Neural progenitor cell (in vitro differentiated cells): ENCODE measurements around the gene NUMB. TPM values are rescaled to one million over a fixed set of nuclear protein-coding genes. Genes with fewer than 3 reads are reported as not detected.

Experiments
- DNase-seq: peaks from one replicate; pipeline ENCODE4 v3.0.0-alpha.2; 2016; ENCODE audit warnings: low spot score
- H2AFZ ChIP-seq: fragments of 200-600 bp; sonication (generic); replicated peaks from 2 replicates; pipeline ENCODE4 v1.6.1; 2016; ENCODE audit warnings: antibody characterized with exemption
- H3F3A ChIP-seq: fragments of 200-600 bp; sonication (generic); 2 replicates; pipeline ENCODE4 v1.6.1; 2016; ENCODE audit warnings: antibody characterized with exemption, low read depth
- H3K27ac ChIP-seq: fragments of 200-600 bp; sonication (generic); 2 replicates; pipeline ENCODE4 v1.5.1; 2016; ENCODE audit warnings: mild to moderate bottlenecking
- H3K27me3 ChIP-seq: fragments of 200-600 bp; sonication (generic); 2 replicates; pipeline ENCODE4 v1.6.1; 2016; ENCODE audit warnings: mild to moderate bottlenecking, moderate library complexity
- H3K36me3 ChIP-seq: fragments of 200-600 bp; sonication (generic); 2 replicates; pipeline ENCODE4 v1.5.1; 2016
- H3K4me1 ChIP-seq: fragments of 200-600 bp; sonication (generic); 2 replicates; pipeline ENCODE4 v1.6.1; 2016; ENCODE audit warnings: mixed run types
- H3K4me2 ChIP-seq: fragments of 200-600 bp; sonication (generic); 2 replicates; pipeline ENCODE4 v1.6.1; 2016
- H3K4me3 ChIP-seq: fragments of 200-600 bp; sonication (generic); 2 replicates; pipeline ENCODE4 v1.5.1; 2016
- H3K79me2 ChIP-seq: fragments of 200-600 bp; sonication (generic); 2 replicates; pipeline ENCODE4 v1.6.1; 2016; ENCODE audit warnings: low read depth
- H3K9ac ChIP-seq: fragments of 200-600 bp; sonication (generic); 2 replicates; pipeline ENCODE4 v1.6.1; 2016
- H3K9me3 ChIP-seq: fragments of 200-600 bp; sonication (generic); 2 replicates; pipeline ENCODE4 v1.5.1; 2016; ENCODE audit warnings: low read depth
- H4K20me1 ChIP-seq: fragments of 200-600 bp; sonication (generic); 2 replicates; pipeline ENCODE4 v1.6.1; 2016; ENCODE audit warnings: low read depth
- H3K27ac Mint-ChIP-seq: 3 replicates; pipeline ENCODE4 v1.8.0; 2021; ENCODE audit warnings: mixed read lengths
- H3K27me3 Mint-ChIP-seq: 2 replicates; pipeline ENCODE4 v1.8.0; 2022; ENCODE audit warnings: low read depth, mild to moderate bottlenecking, inconsistent platforms, moderate library complexity, mixed read lengths; ENCODE audit not compliant: insufficient read depth
- H3K36me3 Mint-ChIP-seq: 3 replicates; pipeline ENCODE4 v1.8.0; 2021; ENCODE audit warnings: mixed read lengths
- H3K4me1 Mint-ChIP-seq: 3 replicates; pipeline ENCODE4 v1.8.0; 2021; ENCODE audit warnings: mixed read lengths
- H3K4me3 Mint-ChIP-seq: 3 replicates; pipeline ENCODE4 v1.8.0; 2021; ENCODE audit warnings: mild to moderate bottlenecking, moderate library complexity, mixed read lengths
- H3K9me3 Mint-ChIP-seq: 3 replicates; pipeline ENCODE4 v1.8.0; 2020; ENCODE audit warnings: mixed read lengths
- CTCF ChIP-seq: fragments of 200-600 bp; sonication (generic); IDR thresholded peaks from 2 replicates; pipeline ENCODE4 v1.5.1; 2017; ENCODE audit warnings: antibody characterized with exemption, mild to moderate bottlenecking
- EZH2 ChIP-seq: fragments of 200-600 bp; sonication (generic); IDR thresholded peaks from 2 replicates; pipeline ENCODE4 v1.6.1; 2017; ENCODE audit warnings: antibody characterized with exemption, mild to moderate bottlenecking, moderate library complexity
- EZH2phosphoT487 ChIP-seq: fragments of 200-600 bp; sonication (generic); IDR thresholded peaks from 2 replicates; pipeline ENCODE4 v1.6.1; 2017; ENCODE audit warnings: antibody characterized with exemption
- total RNA-seq: library from RNA; depleted of rRNA; stranded (reverse); fragments of >200 nt; gene quantifications from 2 replicates; pipeline ENCODE4 v1.2.3, GENCODE V29; 2015; ENCODE audit warnings: low replicate concordance

NUMB gene
- total RNA-seq, 1 donor from 2014 or later, result 37.2 TPM

GRCh38 chr14:73234586-73235394 lies 223.6 kb downstream of the NUMB start:
- peak; percentile 30 for DNase-seq
- Mint-ChIP-seq H3K27ac (peak overlapping the region; percentile 46), H3K9me3 (peaks cover 2% of the 10 kb centered on the region), H3K4me1 (peaks cover 56% of the 10 kb centered on the region), H3K36me3 (no peaks in the 10 kb centered on the region), H3K27me3 (peaks cover 35% of the 10 kb centered on the region), H3K4me3 (peak overlapping the region; percentile 71)
- Histone ChIP-seq H2AFZ (no peak overlapping the region), H3K4me2 (peak overlapping the region; percentile 81), H3K27me3 (peaks cover 41% of the 10 kb centered on the region), H4K20me1 (peaks cover 9% of the 10 kb centered on the region), H3K79me2 (peaks cover 13% of the 10 kb centered on the region), H3K9ac (no peak overlapping the region), H3K4me3 (peak overlapping the region; percentile 71), H3K36me3 (no peaks in the 10 kb centered on the region), H3K4me1 (peaks cover 71% of the 10 kb centered on the region), H3F3A (peaks cover 40% of the 10 kb centered on the region), H3K27ac (peak overlapping the region; percentile 80), H3K9me3 (no peaks in the 10 kb centered on the region)
- TF ChIP-seq EZH2 (no peak), CTCF (no peak), EZH2phosphoT487 (no peak)

DNA sequence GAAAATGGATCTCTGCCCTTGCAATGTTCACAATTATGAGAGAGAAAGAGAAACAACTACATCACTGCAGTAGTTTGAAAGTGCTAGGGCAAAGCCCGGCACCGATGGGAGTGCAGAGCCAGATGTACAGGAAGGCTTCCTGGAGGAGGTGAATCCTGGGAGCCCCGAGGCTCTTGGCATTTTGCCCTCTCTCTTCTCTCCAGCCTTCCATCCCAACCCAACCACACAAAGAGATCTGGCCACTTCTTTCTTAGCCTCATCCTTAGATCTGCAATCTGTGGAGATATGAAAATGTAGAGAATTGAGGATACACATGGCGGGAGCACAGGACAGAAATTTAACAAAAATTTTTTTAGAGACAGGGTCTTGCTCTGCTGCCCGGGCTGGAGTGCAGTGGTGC lies 224.3 kb downstream of the NUMB start:
- H3K9me3 Mint-ChIP-seq, result peaks cover 2% of the 10 kb centered on the region
- DNase-seq, result no peak
- Histone ChIP-seq H3K36me3 (no peaks in the 10 kb centered on the region), H4K20me1 (peaks cover 3% of the 10 kb centered on the region), H3K9ac (no peak overlapping the region), H3K4me1 (peaks cover 64% of the 10 kb centered on the region), H3K4me3 (no peak overlapping the region), H3K4me2 (no peak overlapping the region), H3K9me3 (no peaks in the 10 kb centered on the region), H3K27ac (no peak overlapping the region), H3F3A (peaks cover 40% of the 10 kb centered on the region), H3K79me2 (peaks cover 9% of the 10 kb centered on the region), H2AFZ (no peak overlapping the region), H3K27me3 (peaks cover 33% of the 10 kb centered on the region)
- no peaks in the 10 kb centered on the region for H3K36me3 Mint-ChIP-seq
- no peak for TF ChIP-seq EZH2
- no peak for TF ChIP-seq CTCF
- no peak for TF ChIP-seq EZH2phosphoT487
- H3K27ac Mint-ChIP-seq, result peak overlapping the region; percentile 58
- H3K27me3 Mint-ChIP-seq, result peaks cover 30% of the 10 kb centered on the region
- H3K4me3 Mint-ChIP-seq, result no peak overlapping the region
- peaks cover 50% of the 10 kb centered on the region for H3K4me1 Mint-ChIP-seq

- no peaks in the 10 kb centered on the region for H3K36me3 Mint-ChIP-seq
- no peak overlapping the region for H3K27ac Mint-ChIP-seq
- no peaks in the 10 kb centered on the region for H4K20me1 ChIP-seq
- H3K4me3 ChIP-seq, result no peak overlapping the region
- no peak overlapping the region for H2AFZ ChIP-seq
- no peaks in the 10 kb centered on the region for H3K36me3 ChIP-seq
- H3K27ac ChIP-seq, result no peak overlapping the region
- H3K4me3 Mint-ChIP-seq, result no peak overlapping the region
- H3K4me1 Mint-ChIP-seq, result peaks cover 47% of the 10 kb centered on the region
- peaks cover 6% of the 10 kb centered on the region for H3K79me2 ChIP-seq
- peaks cover 25% of the 10 kb centered on the region for H3K27me3 Mint-ChIP-seq
- no peak overlapping the region for H3K4me2 ChIP-seq
- H3K27me3 ChIP-seq, result peaks cover 28% of the 10 kb centered on the region
- H3K4me1 ChIP-seq, result peaks cover 63% of the 10 kb centered on the region
- H3K9ac ChIP-seq, result no peak overlapping the region
- DNase-seq, result no peak
- H3F3A ChIP-seq, result peaks cover 40% of the 10 kb centered on the region
- no peak for TF ChIP-seq CTCF
- TF ChIP-seq EZH2phosphoT487, result no peak
- TF ChIP-seq EZH2, result no peak
- H3K9me3 ChIP-seq, result no peaks in the 10 kb centered on the region
- H3K9me3 Mint-ChIP-seq, result peaks cover 2% of the 10 kb centered on the region
These were observed 224.8 kb downstream of the NUMB start for GRCh38 chr14:73233564-73233963.
